AG08395 (cell line): ENCODE measurements around the gene FOXL2.

Experiments used
- DNase-seq: peaks from one replicate; pipeline ENCODE4 v3.0.0; 2012; ENCODE audit warnings: mixed read lengths, low spot score

FOXL2 gene

GRCh38 chr3:138945709-138946662 lies 951 bp downstream of the FOXL2 start:
- peak; percentile 28 for DNase-seq

GRCh38 chr3:138944929-138945708 lies 1.8 kb downstream of the FOXL2 start:
- no peak for DNase-seq

GRCh38 chr3:138944654-138944928 lies 2.3 kb downstream of the FOXL2 start:
- DNase-seq: no peak

GRCh38 chr3:138943724-138944653 lies 2.9 kb downstream of the FOXL2 start:
- no peak for DNase-seq

- no peak for DNase-seq
Measured at GRCh38 chr3:138942861-138943623, 3.9 kb downstream of the FOXL2 start.

GRCh38 chr3:138942271-138942670 lies 4.7 kb downstream of the FOXL2 start:
- DNase-seq: no peak

GRCh38 chr3:138941259-138941885 lies 5.6 kb downstream of the FOXL2 start:
- peak; percentile 44 for DNase-seq

GRCh38 chr3:138940446-138940845 lies 6.5 kb downstream of the FOXL2 start:
- DNase-seq: no peak

- DNase-seq: no peak
Measured at GRCh38 chr3:138939561-138940241, 7.2 kb downstream of the FOXL2 start.

- no peak for DNase-seq
Measured at GRCh38 chr3:138938877-138939560, 7.9 kb downstream of the FOXL2 start.

- no peak for DNase-seq
Measured at GRCh38 chr3:138938056-138938876, 8.7 kb downstream of the FOXL2 start.

GRCh38 chr3:138937690-138938055 lies 9.3 kb downstream of the FOXL2 start:
- DNase-seq: no peak

- no peak for DNase-seq
Measured at GRCh38 chr3:138936741-138937689, 9.9 kb downstream of the FOXL2 start.

GRCh38 chr3:138935863-138936740 lies 10.8 kb downstream of the FOXL2 start:
- peak; percentile 92 for DNase-seq

GRCh38 chr3:138935505-138935862 lies 11.5 kb downstream of the FOXL2 start:
- DNase-seq: no peak

- DNase-seq: no peak
Measured at GRCh38 chr3:138933981-138934691, 12.8 kb downstream of the FOXL2 start.
